Stimulated activated memory B cell treated with anti-CD40 and anti-IgM and Interleukin-4, amounts not matched to agents 10 μg/mL and 1 μg/mL and 100 μg/mL, for 72 hours (primary cell): ENCODE data around the gene DACH1.

ENCODE experiments used
- ATAC-seq: fragments of 150-1000 bp; cut with Tn5 transposase; 2 replicates; pipeline ENCODE4 v1.10.0; 2021
- H3K27ac Mint-ChIP-seq: one replicate; pipeline ENCODE4 v1.8.0; 2022; ENCODE audit warnings: mild to moderate bottlenecking, mixed read lengths
- H3K27me3 Mint-ChIP-seq: one replicate; pipeline ENCODE4 v1.8.0; 2022; ENCODE audit warnings: mixed read lengths
- H3K36me3 Mint-ChIP-seq: one replicate; pipeline ENCODE4 v1.8.0; 2022; ENCODE audit warnings: mixed read lengths
- H3K4me1 Mint-ChIP-seq: one replicate; pipeline ENCODE4 v1.8.0; 2022; ENCODE audit warnings: mixed read lengths
- H3K4me3 Mint-ChIP-seq: one replicate; pipeline ENCODE4 v1.8.0; 2022; ENCODE audit warnings: mild to moderate bottlenecking, moderate library complexity, mixed read lengths
- H3K9me3 Mint-ChIP-seq: one replicate; pipeline ENCODE4 v1.8.0; 2022; ENCODE audit warnings: mixed read lengths

Gene DACH1

DNA sequence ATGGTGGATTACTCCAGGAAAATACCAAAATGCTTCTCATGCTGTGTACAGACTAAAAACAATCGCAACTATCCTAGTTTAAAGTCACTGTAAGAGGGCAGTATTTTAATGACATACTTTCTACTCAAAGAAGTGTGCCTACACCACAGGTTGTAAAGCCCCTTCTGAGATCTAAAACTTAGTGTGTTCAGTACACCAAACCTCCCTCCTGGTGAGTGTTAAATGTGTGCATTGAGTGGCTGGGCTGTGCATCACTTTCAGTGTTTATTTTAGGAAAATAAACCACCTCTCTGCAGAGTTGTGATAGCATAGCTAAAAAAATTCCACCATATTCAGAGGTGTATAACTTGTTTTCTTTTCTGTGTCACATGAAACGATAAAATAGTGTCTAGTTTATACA lies 263.7 kb downstream of the DACH1 start:
- no peak overlapping the region for H3K27ac Mint-ChIP-seq
- H3K4me3 Mint-ChIP-seq = no peak overlapping the region
- no peaks in the 10 kb centered on the region for H3K36me3 Mint-ChIP-seq
- H3K4me1 Mint-ChIP-seq = no peaks in the 10 kb centered on the region
- H3K9me3 Mint-ChIP-seq = no peaks in the 10 kb centered on the region
- no peaks in the 10 kb centered on the region for H3K27me3 Mint-ChIP-seq
- ATAC-seq = no peak

DNA sequence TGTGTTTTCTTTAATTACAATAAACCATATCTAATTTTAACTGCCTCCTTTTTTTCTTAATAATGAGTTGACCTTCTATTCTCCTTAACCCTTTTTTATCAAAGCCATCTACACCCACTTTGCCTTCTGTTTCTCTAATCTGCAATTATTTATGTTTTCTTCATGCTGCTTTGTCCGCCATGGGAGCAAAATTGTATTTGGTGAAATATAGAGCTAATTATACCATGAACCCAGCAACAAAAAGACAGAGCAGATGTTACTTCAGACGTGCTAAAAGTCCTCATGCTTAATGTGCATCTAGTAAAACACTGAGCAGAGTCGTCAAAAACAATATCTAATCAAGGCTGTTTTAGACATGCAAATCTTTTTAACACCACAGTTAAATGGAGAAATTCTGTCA lies 264.7 kb downstream of the DACH1 start:
- Mint-ChIP-seq H3K27ac (no peak overlapping the region), H3K36me3 (no peaks in the 10 kb centered on the region), H3K27me3 (no peaks in the 10 kb centered on the region), H3K9me3 (no peaks in the 10 kb centered on the region), H3K4me1 (no peaks in the 10 kb centered on the region), H3K4me3 (no peak overlapping the region)
- ATAC-seq = no peak

DNA sequence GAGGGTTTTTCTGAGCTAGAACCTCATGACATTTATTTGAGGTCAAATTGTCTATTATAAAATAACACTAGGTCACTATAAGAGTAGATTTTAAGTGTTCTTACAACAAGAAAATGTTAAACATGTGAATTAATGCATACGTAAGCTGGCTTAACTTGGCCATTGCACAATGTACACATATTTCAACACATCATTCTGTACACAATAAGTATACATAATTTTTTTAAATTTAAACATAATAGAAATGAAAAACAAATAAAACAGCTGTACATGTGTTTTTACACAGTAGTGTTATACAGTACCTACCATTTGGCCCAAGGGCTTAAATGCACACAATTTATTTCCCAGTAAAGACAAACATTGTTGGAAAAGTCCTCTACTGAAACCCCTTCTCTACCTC lies 269.9 kb downstream of the DACH1 start:
- Mint-ChIP-seq H3K4me1 (no peaks in the 10 kb centered on the region), H3K4me3 (no peak overlapping the region), H3K27me3 (no peaks in the 10 kb centered on the region), H3K9me3 (no peaks in the 10 kb centered on the region), H3K27ac (no peak overlapping the region), H3K36me3 (no peaks in the 10 kb centered on the region)
- ATAC-seq = no peak

DNA sequence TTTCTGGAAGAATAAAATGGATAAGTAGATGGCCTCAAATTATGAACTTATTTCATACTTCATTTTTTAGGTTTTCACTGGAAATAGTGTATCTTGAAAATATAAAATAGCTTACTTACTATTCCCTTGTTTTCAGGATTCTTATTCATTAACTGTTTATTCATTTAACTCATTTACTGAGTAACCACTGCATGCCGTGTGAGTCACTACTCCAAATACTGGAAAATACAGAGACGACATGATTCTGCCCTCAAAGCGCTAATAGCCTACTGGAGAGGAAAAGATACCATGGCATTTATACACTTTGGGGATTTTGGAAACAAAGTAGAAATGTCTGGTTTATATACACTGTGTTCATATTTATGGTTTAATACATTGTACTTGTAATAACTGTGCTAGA lies 270.9 kb downstream of the DACH1 start:
- Mint-ChIP-seq H3K4me1 (no peaks in the 10 kb centered on the region), H3K36me3 (no peaks in the 10 kb centered on the region), H3K27ac (no peak overlapping the region), H3K4me3 (no peak overlapping the region), H3K9me3 (no peaks in the 10 kb centered on the region), H3K27me3 (no peaks in the 10 kb centered on the region)
- no peak for ATAC-seq

DNA sequence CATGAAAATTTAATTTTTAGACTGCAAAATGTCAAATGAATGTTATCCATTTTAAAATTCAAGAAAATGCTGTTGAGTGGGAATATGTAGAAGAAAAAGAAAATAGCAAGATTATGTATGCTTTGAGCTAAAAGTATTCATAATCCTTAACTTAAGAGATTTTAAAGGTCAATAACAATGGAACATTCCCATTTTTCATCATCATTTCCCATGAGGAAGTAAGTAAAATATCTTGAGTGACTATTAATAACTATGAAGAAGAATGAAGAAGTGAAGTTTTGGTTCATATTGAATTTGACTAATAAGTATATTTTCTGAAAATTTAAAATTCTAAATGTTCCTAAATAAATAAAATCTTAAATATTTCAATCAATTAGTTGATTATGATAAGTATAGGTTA lies 273.4 kb downstream of the DACH1 start:
- Mint-ChIP-seq H3K4me3 (no peak overlapping the region), H3K27ac (no peak overlapping the region), H3K4me1 (no peaks in the 10 kb centered on the region), H3K27me3 (no peaks in the 10 kb centered on the region), H3K36me3 (no peaks in the 10 kb centered on the region), H3K9me3 (no peaks in the 10 kb centered on the region)
- no peak for ATAC-seq

DNA sequence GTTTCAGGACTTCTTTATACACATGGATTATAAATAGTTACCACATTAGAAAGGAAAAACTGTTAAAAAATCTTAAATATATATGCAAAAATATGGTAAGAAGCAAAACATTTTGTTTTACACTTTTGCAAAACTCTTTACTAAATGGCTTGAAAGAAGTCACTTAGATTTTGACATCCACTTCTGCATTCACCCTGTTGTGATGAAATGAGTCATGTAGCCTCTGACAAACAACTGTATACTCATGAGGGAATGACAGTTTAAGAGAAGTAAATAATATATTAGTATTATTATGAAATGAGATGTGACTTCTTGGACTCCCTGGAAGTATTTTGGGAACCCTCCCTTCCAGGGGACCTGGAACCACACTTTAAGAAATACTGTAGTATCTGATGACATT lies 275.6 kb downstream of the DACH1 start:
- Mint-ChIP-seq H3K4me3 (no peak overlapping the region), H3K9me3 (no peaks in the 10 kb centered on the region), H3K4me1 (no peaks in the 10 kb centered on the region), H3K27ac (no peak overlapping the region), H3K27me3 (no peaks in the 10 kb centered on the region), H3K36me3 (no peaks in the 10 kb centered on the region)
- ATAC-seq = no peak

DNA sequence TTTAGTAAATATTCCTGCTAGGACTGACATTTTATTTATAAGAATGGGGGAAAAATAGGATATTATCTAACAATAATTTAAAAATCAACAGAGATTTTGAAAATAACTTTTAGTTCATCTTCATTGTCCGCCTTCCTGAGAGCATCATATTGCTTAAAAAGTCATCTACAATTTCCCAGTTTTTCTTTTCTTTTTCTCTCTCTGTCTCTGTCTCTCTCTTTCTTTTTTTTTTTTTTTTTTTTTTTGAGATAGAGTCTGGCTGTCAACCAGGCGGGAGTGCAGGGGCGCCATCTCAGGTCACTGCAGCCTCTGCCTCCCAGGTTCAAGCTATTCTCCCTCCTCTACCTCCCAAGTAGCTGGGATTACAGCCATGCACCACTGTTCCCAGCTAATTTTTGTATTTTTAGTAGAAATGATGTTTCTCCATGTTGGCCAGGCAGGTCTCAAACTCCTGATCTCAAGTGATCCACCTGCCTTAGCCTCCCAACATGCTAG lies 276.3 kb downstream of the DACH1 start:
- Mint-ChIP-seq H3K4me3 (no peak overlapping the region), H3K4me1 (no peaks in the 10 kb centered on the region), H3K36me3 (no peaks in the 10 kb centered on the region), H3K27me3 (no peaks in the 10 kb centered on the region), H3K9me3 (no peaks in the 10 kb centered on the region), H3K27ac (no peak overlapping the region)
- ATAC-seq = no peak

DNA sequence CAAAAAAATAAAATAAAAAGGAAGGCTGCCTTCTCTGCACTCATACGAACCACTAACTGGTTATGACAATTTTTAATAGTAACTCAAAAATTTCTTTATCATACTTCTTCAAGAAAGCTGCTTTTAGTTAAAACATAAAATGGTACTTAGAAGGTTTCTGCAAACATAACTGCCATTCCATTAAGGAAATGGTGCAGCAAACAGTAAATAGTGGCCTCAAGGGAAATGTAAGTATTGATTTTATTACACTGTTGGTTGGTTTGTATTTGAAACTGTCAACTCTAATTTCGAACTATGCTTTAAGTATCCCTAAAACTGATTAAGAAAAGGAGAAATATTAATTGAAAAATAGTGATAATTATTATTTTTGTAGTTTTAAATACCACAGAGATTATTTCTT lies 278.0 kb downstream of the DACH1 start:
- H3K4me1 Mint-ChIP-seq = no peaks in the 10 kb centered on the region
- no peak overlapping the region for H3K27ac Mint-ChIP-seq
- H3K4me3 Mint-ChIP-seq = no peak overlapping the region
- H3K36me3 Mint-ChIP-seq = no peaks in the 10 kb centered on the region
- H3K9me3 Mint-ChIP-seq = peaks cover 3% of the 10 kb centered on the region
- no peaks in the 10 kb centered on the region for H3K27me3 Mint-ChIP-seq
- ATAC-seq = no peak

DNA sequence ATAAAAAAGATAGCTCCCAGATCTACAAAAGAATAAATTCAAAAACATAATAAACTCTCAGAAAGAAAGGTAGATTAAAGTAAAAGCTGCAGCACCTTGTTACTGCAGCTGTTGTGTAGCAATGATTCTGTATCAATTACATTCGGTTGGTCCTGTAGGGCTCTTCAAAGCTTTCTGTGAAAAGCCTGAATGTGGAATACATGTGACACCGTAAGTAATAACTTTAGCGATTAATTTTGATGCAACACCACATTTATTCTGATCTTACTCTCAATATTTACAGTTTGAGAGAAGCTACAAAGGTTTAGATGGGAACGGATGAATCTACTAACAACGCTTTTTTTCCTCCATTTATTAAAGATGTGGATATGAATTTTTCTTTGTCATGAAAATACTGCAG lies 279.2 kb downstream of the DACH1 start:
- Mint-ChIP-seq H3K36me3 (no peaks in the 10 kb centered on the region), H3K4me3 (no peak overlapping the region), H3K27me3 (no peaks in the 10 kb centered on the region), H3K27ac (no peak overlapping the region), H3K4me1 (no peaks in the 10 kb centered on the region), H3K9me3 (peaks cover 3% of the 10 kb centered on the region)
- no peak for ATAC-seq

DNA sequence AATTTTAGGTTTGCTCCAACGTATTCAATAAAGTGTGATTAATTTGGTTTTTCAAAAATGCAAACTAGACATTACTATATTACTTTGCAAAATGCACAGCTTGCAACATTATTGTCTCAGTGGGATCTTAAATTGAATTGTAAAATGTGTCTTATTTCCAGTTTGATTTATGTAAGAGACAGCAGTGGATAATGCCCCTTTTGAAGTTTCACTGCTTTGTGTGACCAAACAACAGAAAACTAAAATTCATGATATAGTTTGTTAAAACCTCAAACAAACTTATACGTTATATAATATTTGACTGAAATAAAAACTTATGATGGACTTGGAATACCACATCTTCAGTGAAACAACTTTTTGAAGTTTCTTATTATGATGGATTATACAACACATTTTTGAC lies 279.8 kb downstream of the DACH1 start:
- Mint-ChIP-seq H3K4me3 (no peak overlapping the region), H3K27me3 (no peaks in the 10 kb centered on the region), H3K27ac (no peak overlapping the region), H3K4me1 (no peaks in the 10 kb centered on the region), H3K36me3 (no peaks in the 10 kb centered on the region), H3K9me3 (peaks cover 3% of the 10 kb centered on the region)
- no peak for ATAC-seq

DNA sequence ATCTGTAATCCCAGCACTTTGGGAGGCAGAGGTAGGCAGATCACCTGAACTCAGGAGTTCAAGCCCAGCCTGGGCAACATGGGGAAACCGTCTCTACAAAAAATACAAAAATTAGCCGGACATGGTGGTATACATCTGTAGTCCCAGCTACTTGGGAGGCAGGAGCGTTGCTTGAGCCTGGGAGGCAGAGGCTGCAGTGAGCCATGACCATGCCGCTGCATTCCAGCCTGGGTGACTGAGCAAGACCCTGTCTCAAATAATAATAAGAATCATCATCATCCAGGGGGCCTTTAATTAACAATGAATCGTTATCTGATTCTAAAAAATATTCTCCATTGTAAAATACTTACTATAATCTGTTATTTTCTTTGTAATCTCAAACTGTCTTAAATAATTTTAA lies 283.4 kb downstream of the DACH1 start:
- H3K4me3 Mint-ChIP-seq = no peak overlapping the region
- H3K4me1 Mint-ChIP-seq = no peaks in the 10 kb centered on the region
- H3K27me3 Mint-ChIP-seq = no peaks in the 10 kb centered on the region
- H3K9me3 Mint-ChIP-seq = peaks cover 3% of the 10 kb centered on the region
- no peak for ATAC-seq
- H3K27ac Mint-ChIP-seq = no peak overlapping the region
- no peaks in the 10 kb centered on the region for H3K36me3 Mint-ChIP-seq

DNA sequence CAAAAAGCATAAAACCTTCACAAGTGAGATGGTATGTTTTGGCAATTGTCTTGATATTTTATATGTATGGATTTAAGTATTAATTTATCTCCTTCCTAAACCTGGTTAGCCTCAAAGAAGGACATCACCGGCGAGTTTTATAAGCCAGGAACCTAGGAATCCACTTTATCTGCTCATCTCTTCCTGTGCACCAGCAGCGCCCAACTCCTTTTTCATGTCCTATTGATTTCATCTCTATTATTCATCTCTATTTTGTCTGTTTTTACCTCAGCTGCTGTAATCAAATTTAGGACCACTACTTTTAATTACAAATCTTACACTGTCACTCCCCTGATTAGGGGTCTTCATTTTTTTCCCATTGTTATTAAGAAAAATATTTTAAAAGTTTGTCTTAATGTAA lies 286.4 kb downstream of the DACH1 start:
- Mint-ChIP-seq H3K27ac (no peak overlapping the region), H3K4me3 (no peak overlapping the region), H3K27me3 (no peaks in the 10 kb centered on the region), H3K4me1 (no peaks in the 10 kb centered on the region), H3K36me3 (no peaks in the 10 kb centered on the region), H3K9me3 (peaks cover 3% of the 10 kb centered on the region)
- no peak for ATAC-seq

DNA sequence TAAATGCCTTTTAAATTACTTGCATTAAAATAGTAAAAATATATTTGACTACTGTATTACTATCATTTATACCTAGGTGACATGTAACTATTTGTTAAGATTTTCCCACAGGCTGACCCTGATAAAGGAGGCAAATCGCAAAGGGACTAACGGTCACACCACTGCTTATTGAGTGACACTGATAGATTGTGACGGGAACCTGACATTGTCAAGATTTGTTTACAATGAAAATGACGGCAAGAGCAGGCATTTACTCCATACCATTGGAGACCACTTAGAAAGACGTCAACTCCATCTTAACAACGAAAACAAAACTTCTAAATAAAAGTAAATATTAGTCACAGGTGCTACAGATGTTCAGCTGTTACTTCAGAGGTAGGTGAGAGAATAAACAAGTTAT lies 289.0 kb downstream of the DACH1 start:
- Mint-ChIP-seq H3K9me3 (no peaks in the 10 kb centered on the region), H3K36me3 (no peaks in the 10 kb centered on the region), H3K4me3 (no peak overlapping the region), H3K27me3 (no peaks in the 10 kb centered on the region), H3K4me1 (no peaks in the 10 kb centered on the region), H3K27ac (no peak overlapping the region)
- no peak for ATAC-seq

DNA sequence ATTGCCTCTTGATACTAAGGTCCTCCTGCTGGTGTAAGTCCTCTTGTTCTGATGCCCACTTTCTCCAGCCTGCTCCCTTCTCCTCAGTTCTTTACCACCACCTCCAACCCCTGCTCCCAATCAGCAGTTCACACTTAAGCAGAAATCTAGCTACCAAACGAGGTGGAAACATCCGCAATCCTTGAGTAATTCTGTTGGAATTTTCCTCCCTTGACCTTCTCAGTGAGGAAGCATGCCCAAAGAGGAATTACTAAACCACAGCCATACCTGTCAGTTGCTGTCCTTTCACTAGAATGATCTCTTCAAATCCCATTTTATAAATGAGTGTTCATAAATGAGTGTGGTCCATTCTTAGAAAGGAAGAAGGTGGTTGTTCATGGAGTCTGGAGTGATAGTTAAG lies 289.9 kb downstream of the DACH1 start:
- no peak overlapping the region for H3K27ac Mint-ChIP-seq
- no peaks in the 10 kb centered on the region for H3K36me3 Mint-ChIP-seq
- no peaks in the 10 kb centered on the region for H3K4me1 Mint-ChIP-seq
- no peak overlapping the region for H3K4me3 Mint-ChIP-seq
- ATAC-seq = no peak
- H3K27me3 Mint-ChIP-seq = no peaks in the 10 kb centered on the region
- no peaks in the 10 kb centered on the region for H3K9me3 Mint-ChIP-seq

DNA sequence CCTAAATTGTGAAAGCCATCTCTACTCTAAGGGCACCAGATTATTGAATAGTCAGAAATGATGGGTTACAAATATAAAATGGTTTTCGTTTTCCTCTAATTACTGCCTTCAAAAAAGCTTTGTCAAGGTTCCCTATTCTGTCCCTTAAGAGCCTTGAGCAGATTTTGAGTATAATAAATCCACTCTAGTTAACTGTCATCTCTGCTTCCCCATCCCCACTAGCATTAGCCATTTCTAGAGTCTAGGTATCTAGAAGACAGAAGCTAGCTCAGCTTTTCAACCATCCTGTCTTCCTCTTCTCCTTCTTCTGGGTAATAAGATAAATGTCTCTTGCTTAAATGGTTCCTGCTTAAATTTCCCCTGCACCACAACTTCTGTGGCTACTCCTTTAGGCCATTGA lies 290.4 kb downstream of the DACH1 start:
- Mint-ChIP-seq H3K9me3 (no peaks in the 10 kb centered on the region), H3K27ac (no peak overlapping the region), H3K27me3 (no peaks in the 10 kb centered on the region), H3K36me3 (no peaks in the 10 kb centered on the region), H3K4me3 (no peak overlapping the region), H3K4me1 (no peaks in the 10 kb centered on the region)
- ATAC-seq = peak; percentile 34

DNA sequence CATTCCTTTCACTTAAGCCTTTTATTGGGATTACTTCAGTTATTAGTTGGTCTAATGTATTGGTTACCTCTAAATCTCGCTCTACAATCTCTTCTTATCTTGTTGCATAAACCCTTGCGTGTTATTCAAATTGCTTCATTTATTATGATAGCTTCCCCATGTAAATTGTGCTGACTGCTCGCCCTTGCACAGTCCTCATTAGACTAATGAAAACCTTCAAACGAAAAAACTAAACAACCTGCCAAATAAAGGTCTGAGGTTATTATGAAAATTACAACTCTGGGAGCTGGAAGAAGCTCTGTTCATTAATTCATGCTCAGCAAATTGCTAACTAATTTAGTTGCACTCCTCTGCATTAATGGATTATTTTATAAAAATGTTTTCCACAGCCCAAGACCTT lies 320.1 kb downstream of the DACH1 start:
- H3K4me3 Mint-ChIP-seq = no peak overlapping the region
- no peak overlapping the region for H3K27ac Mint-ChIP-seq
- H3K36me3 Mint-ChIP-seq = no peaks in the 10 kb centered on the region
- no peaks in the 10 kb centered on the region for H3K9me3 Mint-ChIP-seq
- ATAC-seq = no peak
- H3K4me1 Mint-ChIP-seq = no peaks in the 10 kb centered on the region
- no peaks in the 10 kb centered on the region for H3K27me3 Mint-ChIP-seq

DNA sequence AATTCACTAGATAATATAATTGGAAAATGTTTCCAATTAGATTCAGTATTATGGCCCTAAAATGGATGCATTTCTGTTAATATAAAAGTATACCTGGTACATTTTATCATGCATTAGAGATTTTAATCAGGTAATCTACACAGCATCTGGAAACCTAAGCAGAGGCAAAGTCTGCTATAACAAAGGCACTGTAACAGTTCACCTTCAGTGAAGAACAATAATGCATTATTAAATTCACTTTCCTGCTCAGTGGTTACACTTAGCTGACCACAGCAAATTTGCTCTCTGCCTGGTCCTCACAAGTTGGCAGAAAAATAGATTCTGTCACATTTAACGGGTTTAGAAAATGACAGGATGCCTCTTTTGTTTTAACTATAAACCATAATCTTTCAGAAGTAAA lies 326.9 kb downstream of the DACH1 start:
- H3K9me3 Mint-ChIP-seq = peaks cover 3% of the 10 kb centered on the region
- ATAC-seq = no peak
- H3K4me1 Mint-ChIP-seq = no peaks in the 10 kb centered on the region
- H3K27me3 Mint-ChIP-seq = no peaks in the 10 kb centered on the region
- H3K36me3 Mint-ChIP-seq = no peaks in the 10 kb centered on the region
- H3K4me3 Mint-ChIP-seq = no peak overlapping the region
- no peak overlapping the region for H3K27ac Mint-ChIP-seq
